Upper lobe of left lung (tissue), 6 donors: ENCODE data around the gene DENND1A. TPM values are rescaled to one million over a fixed set of nuclear protein-coding genes. Genes with fewer than 3 reads are reported as not detected.
"Not testable (repeated sequence)": the region's sequence is repeated elsewhere in the genome, so short reads cannot be mapped to it uniquely, and the experiment has no call there.

ENCODE experiments used
- ATAC-seq, 2 donors: fragments of 200-7000 bp; cut with Tn5 transposase; one replicate each; pipeline ENCODE4 v1.9.1; 2022; ENCODE audit warnings: mild to moderate bottlenecking in 2 of 2, moderate library complexity in 2 of 2; ENCODE audit not compliant: low FRiP score in 2 of 2
- DNase-seq, 2 donors: peaks; one replicate each; pipeline ENCODE4 v3.0.0-alpha.2; 2019 to 2020
- H3K27ac ChIP-seq, 4 donors: fragments of 200-600 bp; sonication (generic); one replicate each; pipeline ENCODE4 v1.5.1; 2016 to 2019
- H3K27me3 ChIP-seq, 4 donors: fragments of 200-600 bp; sonication (generic); one replicate each; pipeline ENCODE4 v1.5.1; 2017 to 2019
- H3K36me3 ChIP-seq, 4 donors: fragments of 200-600 bp; sonication (generic); one replicate each; pipeline ENCODE4 v1.5.1; 2016 to 2019
- H3K4me1 ChIP-seq, 4 donors: fragments of 200-600 bp; sonication (generic); one replicate each; pipeline ENCODE4 v1.5.1; 2018 to 2019
- H3K4me3 ChIP-seq, 4 donors: fragments of 200-600 bp; sonication (generic); one replicate each; pipeline ENCODE4 v1.5.1; 2017 to 2019; ENCODE audit warnings: mild to moderate bottlenecking in 2 of 4, moderate library complexity in 1 of 4
- H3K9me3 ChIP-seq, 4 donors: fragments of 200-600 bp; sonication (generic); one replicate each; pipeline ENCODE4 v1.5.1; 2018 to 2019
- CTCF ChIP-seq, 6 experiments: fragments of 450-650 bp in 4 of 6; fragments of 200-600 bp in 2 of 6; sonication (generic) in 2 of 6; IDR thresholded peaks; one replicate each; pipeline ENCODE4 v1.5.1; 2016 to 2019; ENCODE audit warnings: antibody characterized with exemption in 6 of 6
- EP300 ChIP-seq, 4 donors: sonication (generic); formaldehyde crosslinking; IDR thresholded peaks; one replicate each; pipeline ENCODE4 v1.5.1; 2017; ENCODE audit warnings: antibody characterized with exemption in 4 of 4, control low read depth in 2 of 4
- POLR2A ChIP-seq, 4 donors: fragments of 450-650 bp; IDR thresholded peaks; one replicate each; pipeline ENCODE4 v1.5.1; 2016 to 2017; ENCODE audit warnings: antibody characterized with exemption in 4 of 4, mild to moderate bottlenecking in 2 of 4
- POLR2AphosphoS5 ChIP-seq, 2 donors: sonication (generic); formaldehyde crosslinking; IDR thresholded peaks; one replicate each; pipeline ENCODE4 v1.5.1; 2017; ENCODE audit warnings: antibody characterized with exemption in 2 of 2
- WGBS, 2 donors: methylation state at CpG; one replicate each; pipeline ENCODE4 v1.1.5; 2017 to 2018; 5-methylcytosine and 5-hydroxymethylcytosine counted together
- total RNA-seq, 6 donors: library from RNA; depleted of rRNA in 4 of 6; stranded (reverse); fragments of >200 nt in 4 of 6; gene quantifications; one replicate each; pipeline versions ENCODE4 v1.1.0 to v1.2.1, GENCODE V29; 2016 to 2021
- donor health status: DM: no; HTN: no; CAD: no; lungs with moderate emphysema.
- donor health status: DM: no; HTN: yes; CAD: no; lungs with severe emphysema.

DENND1A gene
- total RNA-seq, 6 donors from 2014 or later = 9.8 to 46.1 (median 16.0) TPM

DNA sequence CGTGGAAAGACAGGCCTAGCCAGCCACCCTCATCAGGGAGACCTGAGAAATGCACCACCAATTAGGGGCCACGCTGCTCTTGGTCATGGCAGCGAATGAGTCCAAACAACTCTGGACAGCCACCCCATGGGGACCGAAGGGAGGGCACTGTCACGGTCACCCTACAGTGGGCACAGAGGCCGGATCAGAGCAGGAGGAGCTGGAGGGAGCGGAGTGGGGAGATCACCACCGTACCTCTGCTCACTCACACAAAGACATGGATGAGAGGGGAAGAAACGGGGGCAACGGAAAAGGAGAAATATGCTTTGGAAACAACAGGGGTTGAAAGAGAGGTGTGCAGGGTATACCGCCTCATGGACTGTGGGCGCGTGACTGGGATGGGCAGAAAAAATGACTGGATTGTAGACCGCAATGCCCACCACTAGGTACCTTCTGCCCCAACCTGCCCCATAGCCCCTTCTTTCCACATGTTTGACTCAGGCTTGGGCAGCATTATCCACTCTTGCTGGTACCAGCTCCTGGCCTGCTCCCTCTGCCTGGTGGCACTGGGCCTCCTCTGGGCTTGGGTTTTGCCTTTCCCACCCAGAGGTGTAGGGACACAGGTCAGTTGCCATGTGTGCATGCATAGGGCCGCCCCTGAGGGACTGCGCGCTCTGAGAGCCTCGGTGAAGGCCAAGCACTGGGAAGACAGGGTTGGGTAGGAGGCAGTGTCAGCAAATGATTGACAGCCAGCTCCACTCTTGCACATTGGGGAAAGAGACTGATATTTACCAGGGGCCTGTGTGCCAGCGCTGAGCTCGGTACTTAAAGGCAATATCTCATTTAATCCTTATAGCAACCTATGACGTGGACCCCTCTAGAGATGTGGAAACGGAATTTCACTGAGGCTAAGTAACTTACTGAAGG is 497.3 kb downstream of the DENND1A start:
- peaks cover 0 to 21% (median 9%) of the 10 kb centered on the region in 4 donors for H3K36me3 ChIP-seq

GRCh38 chr9:123431581-123431980 is 498.3 kb downstream of the DENND1A start:
- TF ChIP-seq POLR2A (IDR thresholded peaks at IDR 0.05) (no peak), EP300 (IDR thresholded peaks at IDR 0.05) (no peak), POLR2AphosphoS5 (IDR thresholded peaks at IDR 0.05) (no peak), CTCF (IDR thresholded peaks at IDR 0.05) (no peak)
- Histone ChIP-seq H3K4me1 (no peaks in the 10 kb centered on the region), H3K36me3 (peaks cover 0 to 17% (median 7%) of the 10 kb centered on the region in 4 donors)

More for the DNA sequence above, 497.3 kb downstream of the DENND1A start:
- Histone ChIP-seq H3K4me3 (no peak overlapping the region), H3K9me3 (no peaks in the 10 kb centered on the region), H3K27me3 (no peaks in the 10 kb centered on the region), H3K27ac (no peak overlapping the region), H3K4me1 (no peaks in the 10 kb centered on the region)
- ATAC-seq = peak in 1 of 2 donors; percentile 29
- DNase-seq = no peak
- TF ChIP-seq POLR2A (IDR thresholded peaks at IDR 0.05) = no peak
- no peak for TF ChIP-seq POLR2AphosphoS5 (IDR thresholded peaks at IDR 0.05)
- TF ChIP-seq EP300 (IDR thresholded peaks at IDR 0.05) = no peak
- TF ChIP-seq CTCF (IDR thresholded peaks at IDR 0.05) = no peak
- WGBS, 2 donors = 96% methylated on average over 20 to 22 of the region's 22 CpGs

GRCh38 chr9:123428450-123428849 is 501.5 kb downstream of the DENND1A start:
- not testable (repeated sequence) for DNase-seq, H3K9me3 ChIP-seq, H3K4me1 ChIP-seq, H3K27ac ChIP-seq, H3K36me3 ChIP-seq, ATAC-seq, H3K4me3 ChIP-seq, H3K27me3 ChIP-seq
- WGBS, 2 donors = 29 to 44% methylated on average over 1 of the region's 1 CpG

More at GRCh38 chr9:123431581-123431980, 498.3 kb downstream of the DENND1A start:
- no peaks in the 10 kb centered on the region for H3K27me3 ChIP-seq
- no peaks in the 10 kb centered on the region for H3K9me3 ChIP-seq
- 88 to 100% methylated on average over 1 to 2 of the region's 2 CpGs for WGBS, 2 donors
- no peak overlapping the region for H3K4me3 ChIP-seq
- no peak for ATAC-seq
- H3K27ac ChIP-seq = no peak overlapping the region
- no peak for DNase-seq

- TF ChIP-seq POLR2A (IDR thresholded peaks at IDR 0.05) = no peak
- no peak for TF ChIP-seq EP300 (IDR thresholded peaks at IDR 0.05)
- TF ChIP-seq CTCF (IDR thresholded peaks at IDR 0.05) = no peak
- TF ChIP-seq POLR2AphosphoS5 (IDR thresholded peaks at IDR 0.05) = no peak
- DNase-seq (no peak), ATAC-seq (no peak)
- Histone ChIP-seq H3K27me3 (no peaks in the 10 kb centered on the region), H3K4me3 (no peak overlapping the region), H3K4me1 (no peaks in the 10 kb centered on the region), H3K36me3 (no peaks in the 10 kb centered on the region), H3K9me3 (no peaks in the 10 kb centered on the region), H3K27ac (no peak overlapping the region)
- WGBS, 2 donors = 67 to 88% methylated on average over 2 of the region's 2 CpGs
Measured at GRCh38 chr9:123426406-123426805, 503.5 kb downstream of the DENND1A start.

GRCh38 chr9:123425836-123426365 is 504.0 kb downstream of the DENND1A start:
- H3K27me3 ChIP-seq = no peaks in the 10 kb centered on the region
- TF ChIP-seq CTCF (IDR thresholded peaks at IDR 0.05) (no peak), POLR2A (IDR thresholded peaks at IDR 0.05) (no peak), EP300 (IDR thresholded peaks at IDR 0.05) (no peak), POLR2AphosphoS5 (IDR thresholded peaks at IDR 0.05) (no peak)
- H3K27ac ChIP-seq = no peak overlapping the region
- DNase-seq (no peak), ATAC-seq (peak in 1 of 2 donors; percentile 28)
- H3K4me1 ChIP-seq = no peaks in the 10 kb centered on the region
- WGBS, 2 donors = 87 to 93% methylated on average over 6 of the region's 6 CpGs
- no peaks in the 10 kb centered on the region for H3K36me3 ChIP-seq
- H3K4me3 ChIP-seq = no peak overlapping the region
- H3K9me3 ChIP-seq = no peaks in the 10 kb centered on the region
